OCI-M2 (cell line): ENCODE data around the gene SMURF2.
"Not testable (repeated sequence)": the region's sequence is repeated elsewhere in the genome, so short reads cannot be mapped to it uniquely, and the experiment has no call there.

Experiments used
- DNase-seq: peaks from one replicate; lab custom pipeline; 2025; ENCODE audit not compliant: unreplicated experiment; lab: John Stamatoyannopoulos, UW

Gene SMURF2

GRCh38 chr17:64632606-64633005, 29.5 kb downstream of the SMURF2 start:
- DNase-seq, result no peak

GRCh38 chr17:64632194-64632593, 29.9 kb downstream of the SMURF2 start:
- no peak for DNase-seq

- no peak for DNase-seq
Measured at GRCh38 chr17:64630309-64631223, 31.5 kb downstream of the SMURF2 start.

DNA sequence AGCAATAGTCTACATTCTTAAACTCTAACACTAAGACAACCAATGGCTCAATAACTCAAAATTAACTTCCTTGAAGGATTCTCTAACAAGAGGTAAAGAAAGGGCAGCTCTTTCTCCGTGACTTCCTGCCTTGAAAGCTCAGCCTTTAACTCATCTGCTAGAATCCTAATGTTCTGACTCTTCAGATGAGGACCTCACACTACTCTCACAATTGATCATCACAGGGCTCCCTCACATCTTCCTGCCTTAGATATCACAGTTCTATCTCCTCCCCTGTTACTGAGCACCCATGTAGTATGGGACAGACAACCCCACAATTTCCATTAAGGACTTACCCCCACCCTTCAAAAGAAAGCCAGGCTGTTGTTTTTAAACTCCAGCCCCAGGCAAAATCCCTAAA, 33.5 kb downstream of the SMURF2 start:
- no peak for DNase-seq

GRCh38 chr17:64627797-64628196, 34.3 kb downstream of the SMURF2 start:
- no peak for DNase-seq

DNA sequence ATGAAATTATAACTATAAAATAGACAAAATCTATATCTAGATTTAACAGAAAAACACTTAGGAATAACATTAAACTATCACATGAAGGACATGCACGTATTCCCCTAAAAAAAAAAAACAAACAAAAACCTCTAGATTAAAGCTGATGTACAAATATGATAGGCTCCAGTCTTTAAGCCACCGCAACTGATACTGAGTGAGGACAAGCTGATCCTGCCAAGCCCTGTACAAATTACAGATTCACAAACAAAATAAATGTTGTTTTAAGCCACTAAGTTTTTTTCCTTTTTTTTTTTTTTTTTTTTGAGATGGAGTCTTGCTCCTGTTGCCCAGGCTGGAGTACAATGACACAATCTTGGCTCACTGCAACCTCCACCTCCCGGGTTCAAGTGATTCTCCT, 35.3 kb downstream of the SMURF2 start:
- no peak for DNase-seq

- no peak for DNase-seq
Measured at GRCh38 chr17:64625541-64625940, 36.6 kb downstream of the SMURF2 start.

- no peak for DNase-seq
Measured at GRCh38 chr17:64622931-64623654, 39.0 kb downstream of the SMURF2 start.

DNA sequence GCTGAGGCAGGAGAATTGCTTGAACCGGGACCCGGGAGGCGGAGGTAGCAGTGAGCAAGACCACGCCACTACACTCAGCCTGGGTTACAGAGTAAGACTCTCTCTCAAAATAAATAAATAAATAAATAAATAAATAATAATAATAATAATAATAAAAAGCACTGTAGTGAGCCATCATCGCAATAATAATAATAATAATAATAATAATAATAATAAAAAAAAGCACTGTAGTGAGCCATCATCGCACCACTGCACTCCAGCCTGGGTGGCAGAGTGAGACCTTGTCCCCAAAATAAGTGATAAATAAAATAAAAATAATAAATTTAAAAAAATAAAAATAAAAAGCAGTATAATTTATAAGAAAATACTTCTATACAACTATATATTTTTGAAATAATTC, 40.3 kb downstream of the SMURF2 start:
- no peak for DNase-seq

GRCh38 chr17:64618848-64619247, 43.3 kb downstream of the SMURF2 start:
- no peak for DNase-seq

DNA sequence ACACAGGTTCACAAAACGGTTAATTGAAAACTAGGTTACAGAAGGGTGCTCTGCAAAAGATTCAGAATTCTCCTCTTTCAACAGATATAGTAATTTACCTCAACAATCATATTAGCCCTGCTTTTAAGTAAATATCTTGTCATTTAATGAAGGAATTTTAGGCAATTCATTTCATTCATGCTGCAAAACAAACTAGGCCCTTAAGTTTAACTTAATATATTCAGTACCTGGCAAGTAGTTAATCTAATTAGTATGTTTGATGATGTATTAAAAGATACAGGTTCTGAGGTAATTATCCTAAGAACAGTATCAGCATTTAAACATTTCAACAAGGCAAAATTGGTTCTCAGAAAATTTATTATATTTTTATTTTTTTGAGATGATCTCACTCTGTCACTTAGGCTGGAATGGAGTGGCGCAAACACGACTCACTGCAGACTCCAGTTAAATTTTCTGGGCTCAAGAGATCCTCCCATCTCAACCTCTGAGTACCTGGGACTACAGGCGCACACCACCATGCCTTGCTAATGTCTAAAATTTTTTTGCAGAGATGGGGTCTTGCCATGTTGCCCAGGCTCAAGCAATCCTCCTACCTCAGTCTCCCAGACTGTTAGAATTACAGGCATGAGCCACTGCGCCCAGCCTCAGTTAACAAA, 44.9 kb downstream of the SMURF2 start:
- no peak for DNase-seq

- DNase-seq, result no peak
Measured at GRCh38 chr17:64615028-64615677, 47.0 kb downstream of the SMURF2 start.

DNA sequence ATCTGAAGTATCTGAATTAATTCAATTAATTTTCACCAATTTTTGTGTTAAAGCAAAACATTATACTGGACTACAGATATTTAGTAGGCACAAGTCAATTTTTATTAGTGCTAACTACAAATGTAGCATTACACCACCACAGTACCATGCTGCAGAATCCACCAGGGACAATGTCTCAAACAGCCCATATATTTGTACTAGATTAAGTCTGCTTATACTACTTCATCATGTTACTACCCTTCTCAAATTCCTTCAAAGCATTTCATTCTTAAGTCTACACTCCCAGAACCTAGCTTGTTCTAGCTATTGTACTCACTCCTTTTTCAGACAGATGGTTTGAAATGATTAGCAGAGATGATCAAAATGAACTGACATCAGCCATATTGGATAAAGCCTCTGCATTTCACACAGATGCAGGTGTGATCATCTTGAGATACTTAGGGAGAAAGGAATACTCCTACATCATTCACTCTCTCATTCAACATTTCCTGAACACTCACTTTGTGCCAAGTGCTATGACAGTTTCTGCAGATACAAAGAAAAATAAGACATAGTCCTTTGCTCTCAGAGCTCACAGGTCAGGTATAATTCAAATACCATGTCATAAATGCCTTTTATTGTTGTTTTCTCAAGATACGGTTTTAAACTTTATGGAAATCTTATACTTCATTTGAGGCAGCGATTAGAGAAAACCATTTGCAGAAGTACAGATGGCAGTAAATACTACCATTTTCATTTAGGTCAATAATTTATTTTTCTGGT, 47.7 kb downstream of the SMURF2 start:
- no peak for DNase-seq

DNA sequence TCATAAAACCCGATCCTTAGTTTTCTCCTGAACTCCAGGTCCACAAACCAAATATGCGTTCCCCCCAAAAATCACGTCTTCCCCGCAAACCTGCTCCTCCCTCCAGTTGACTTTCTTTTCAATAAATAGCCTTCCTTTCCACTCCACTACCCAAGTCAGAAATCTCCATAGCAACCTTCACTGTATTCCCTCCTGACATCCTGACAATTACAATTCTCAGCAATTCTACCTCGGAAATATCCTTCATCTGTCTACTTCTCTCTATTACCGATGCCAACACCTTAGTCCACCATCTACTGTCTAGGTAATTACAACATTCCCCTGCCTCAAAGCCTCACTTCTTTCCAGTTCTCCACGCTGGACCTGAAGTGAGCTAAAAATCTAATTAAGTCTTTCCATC, 50.7 kb downstream of the SMURF2 start:
- no peak for DNase-seq

GRCh38 chr17:64610244-64610643, 51.9 kb downstream of the SMURF2 start:
- DNase-seq, result not testable (repeated sequence)

GRCh38 chr17:64608571-64608981, 53.5 kb downstream of the SMURF2 start:
- DNase-seq, result no peak

DNA sequence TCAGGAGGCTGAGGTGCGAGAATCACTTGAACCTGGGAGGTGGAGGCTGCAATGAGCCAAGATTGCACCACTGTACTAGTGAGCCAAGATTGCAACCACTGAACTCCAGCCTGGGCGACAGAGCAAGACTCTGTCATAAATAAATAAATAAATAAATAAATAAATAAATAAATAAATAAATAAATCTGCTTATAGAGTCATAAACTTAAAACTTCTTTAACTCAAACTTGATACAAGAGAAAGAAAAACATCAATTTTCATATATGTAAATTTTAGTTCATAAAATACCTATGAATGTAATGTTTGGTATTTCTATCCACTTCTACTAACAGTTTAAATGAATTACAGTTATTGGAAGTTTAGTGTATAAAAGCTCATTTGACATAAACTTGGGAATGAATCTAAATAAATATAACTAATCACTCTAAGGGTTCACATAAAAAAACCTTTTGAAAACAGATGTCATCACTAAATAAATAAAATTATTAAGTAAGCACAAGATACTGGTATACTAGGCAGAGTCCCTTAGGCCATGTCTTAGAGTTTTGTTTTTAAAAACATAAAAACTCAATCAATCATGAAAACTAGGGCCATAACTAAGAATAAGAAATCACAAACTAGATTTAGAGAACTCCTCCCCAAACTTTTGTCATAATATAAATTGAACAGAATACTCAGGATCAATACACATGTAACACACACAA, 54.1 kb downstream of the SMURF2 start:
- no peak for DNase-seq

DNA sequence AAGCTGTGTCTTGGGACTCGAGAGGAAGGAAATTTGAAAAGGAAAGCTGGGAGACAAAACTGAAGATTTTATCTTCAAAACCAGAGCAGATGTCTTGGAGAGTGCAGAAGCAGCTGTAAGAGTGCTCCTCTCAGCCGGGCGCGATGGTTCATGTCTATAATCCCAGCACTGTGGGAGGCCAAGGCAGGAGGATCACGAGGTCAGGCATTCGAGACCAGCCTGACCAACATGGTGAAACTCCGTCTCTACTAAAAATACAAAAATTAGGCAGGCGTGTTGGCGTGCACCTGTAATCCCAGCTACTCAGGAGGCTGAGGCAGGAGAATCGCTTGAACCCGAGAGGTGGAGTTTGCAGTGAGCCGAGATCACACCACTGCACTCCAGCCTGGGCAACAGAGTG, 57.6 kb downstream of the SMURF2 start:
- not testable (repeated sequence) for DNase-seq

DNA sequence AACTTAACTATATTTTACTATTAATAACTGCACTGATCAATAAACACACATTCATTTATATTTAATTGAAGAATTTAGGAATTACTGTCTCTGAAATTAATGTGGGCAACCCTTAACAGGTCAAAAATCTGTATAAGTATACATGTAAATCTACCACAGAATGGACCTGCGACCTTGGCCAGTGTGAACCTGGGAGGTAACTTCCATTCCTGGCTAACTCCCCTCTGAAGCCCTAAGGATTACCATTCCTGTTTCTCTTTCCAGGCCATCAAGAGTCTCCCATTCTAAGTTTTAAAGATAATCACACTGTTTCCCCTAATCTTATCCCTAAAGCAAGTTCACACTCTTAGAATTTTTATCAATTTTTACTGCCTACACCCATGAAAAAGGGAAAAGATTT, 58.1 kb downstream of the SMURF2 start:
- no peak for DNase-seq

DNA sequence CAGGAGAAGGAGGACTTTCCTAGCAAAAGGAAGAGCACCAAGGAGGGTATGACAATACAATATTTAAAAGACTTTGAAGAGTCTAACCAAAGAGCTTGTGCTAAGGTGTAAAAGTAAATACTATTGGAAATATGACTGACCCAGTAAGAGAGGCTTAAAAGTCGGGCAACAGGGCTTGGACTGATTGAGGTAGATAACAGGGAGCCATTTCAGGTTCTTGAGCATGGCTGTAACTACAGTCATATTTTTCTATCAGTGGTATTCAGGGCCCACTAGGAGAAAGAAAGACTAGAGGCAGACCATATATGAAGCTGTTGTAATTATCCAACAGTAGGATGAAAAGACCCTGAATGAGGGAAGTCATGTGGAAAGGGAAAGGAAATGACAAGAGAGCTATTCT, 62.3 kb downstream of the SMURF2 start:
- no peak for DNase-seq
